Fibroblast of peridontal ligament (primary cell): ENCODE data around the gene RHOXF1.
"Not testable (repeated sequence)": the region's sequence is repeated elsewhere in the genome, so short reads cannot be mapped to it uniquely, and the experiment has no call there.

Experiments
- DNase-seq: peaks from one replicate; pipeline ENCODE4 v3.0.0-alpha.2; 2010; ENCODE audit errors: extremely low read depth

RHOXF1 gene

DNA sequence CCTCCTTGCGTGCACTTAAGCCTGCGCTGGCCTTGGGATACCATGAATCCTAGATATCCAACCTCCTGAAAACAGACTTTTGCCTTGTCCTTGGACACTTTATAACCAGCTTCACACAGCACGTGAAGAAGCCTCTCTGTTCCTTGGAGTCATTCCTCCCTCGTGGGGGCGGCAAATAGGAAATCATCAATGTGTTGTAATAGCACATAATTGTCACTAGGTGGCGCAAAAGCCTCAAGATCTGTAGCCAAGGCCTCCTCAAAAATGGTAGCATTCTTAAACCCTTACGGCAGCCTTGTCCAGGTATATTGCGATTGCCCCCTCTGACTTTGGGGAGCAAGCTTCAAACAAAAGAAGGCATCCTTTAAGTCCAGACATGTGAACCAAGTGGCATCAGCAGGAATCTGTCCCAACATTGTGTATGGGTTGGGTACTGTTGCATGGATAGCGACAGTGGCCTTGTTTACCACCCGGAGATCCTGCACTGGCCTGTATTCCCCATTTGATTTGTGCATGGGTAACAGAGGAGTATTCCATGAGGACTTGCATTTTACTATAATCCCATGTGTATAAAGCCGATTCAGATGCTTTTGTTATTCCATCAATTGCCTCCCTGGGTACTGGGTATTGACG lies 30.0 kb downstream of the RHOXF1 start:
- DNase-seq: not testable (repeated sequence)

GRCh38 chrX:120077590-120077989 lies 38.1 kb downstream of the RHOXF1 start, which contains the start of gene RHOXF2B:
TSS of gene RHOXF2B (minus strand) at chrX:120077690. CDS start at chrX:120077552, 138 bp downstream.
- DNase-seq: not testable (repeated sequence)

DNA sequence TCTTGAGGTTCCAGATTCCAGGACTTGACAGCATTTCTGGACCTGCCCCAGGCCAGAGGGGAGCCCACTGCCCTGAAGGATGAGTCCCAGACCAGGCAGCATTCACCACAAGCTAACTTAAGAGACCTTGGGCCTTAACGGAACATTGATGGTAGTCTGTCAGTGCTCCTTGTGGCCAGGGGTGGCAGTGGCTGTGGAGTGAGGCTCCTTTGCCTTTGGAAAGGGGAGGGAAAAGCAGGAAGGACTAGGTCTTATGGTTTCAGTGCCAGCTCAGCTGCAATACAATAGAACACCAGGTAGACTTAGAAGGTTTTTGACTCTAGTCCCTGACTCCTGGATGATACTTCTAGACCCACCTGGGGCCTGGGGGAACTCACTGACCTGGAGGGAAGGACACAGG lies 49.5 kb downstream of the RHOXF1 start:
- DNase-seq: not testable (repeated sequence)
